ENCODE measurements around the gene ATP9B.
"Not testable (repeated sequence)": the region's sequence is repeated elsewhere in the genome, so short reads cannot be mapped to it uniquely, and the experiment has no call there.

The ATP9B gene

GRCh38 chr18:79071037-79071436, 1.8 kb downstream of the ATP9B start:
- DNase-seq: no peak

- DNase-seq: no peak
These were observed 2.5 kb downstream of the ATP9B start for GRCh38 chr18:79071503-79072210.

GRCh38 chr18:79072655-79073054, 3.5 kb downstream of the ATP9B start:
- DNase-seq: not testable (repeated sequence)

- no peak for DNase-seq
These were observed 8.0 kb downstream of the ATP9B start for GRCh38 chr18:79077181-79077580.

- not testable (repeated sequence) for DNase-seq
These were observed 9.6 kb downstream of the ATP9B start for GRCh38 chr18:79078791-79079190.

GRCh38 chr18:79092874-79093273, 23.7 kb downstream of the ATP9B start:
- no peak for DNase-seq

GRCh38 chr18:79093986-79094385, 24.8 kb downstream of the ATP9B start:
- DNase-seq: no peak

GRCh38 chr18:79095216-79095615, 26.0 kb downstream of the ATP9B start:
- DNase-seq: no peak

- DNase-seq: no peak
These were observed 31.8 kb downstream of the ATP9B start for GRCh38 chr18:79100944-79101343.

GRCh38 chr18:79102886-79103285, 33.7 kb downstream of the ATP9B start:
- DNase-seq: no peak

GRCh38 chr18:79104137-79104536, 34.9 kb downstream of the ATP9B start:
- DNase-seq: no peak

GRCh38 chr18:79105455-79105854, 36.3 kb downstream of the ATP9B start:
- no peak for DNase-seq

GRCh38 chr18:79106084-79106483, 36.9 kb downstream of the ATP9B start:
- DNase-seq: no peak

GRCh38 chr18:79107886-79108285, 38.7 kb downstream of the ATP9B start:
- no peak for DNase-seq

GRCh38 chr18:79108549-79109215, 39.5 kb downstream of the ATP9B start:
- no peak for DNase-seq

GRCh38 chr18:79111483-79111882, 42.3 kb downstream of the ATP9B start:
- DNase-seq: no peak

- no peak for DNase-seq
These were observed 48.2 kb downstream of the ATP9B start for GRCh38 chr18:79117385-79117784.

GRCh38 chr18:79117788-79118187, 48.6 kb downstream of the ATP9B start:
- no peak for DNase-seq

GRCh38 chr18:79118797-79119196, 49.6 kb downstream of the ATP9B start:
- DNase-seq: no peak

- DNase-seq: no peak
These were observed 52.7 kb downstream of the ATP9B start for GRCh38 chr18:79121746-79122474.

- DNase-seq: no peak
These were observed 54.8 kb downstream of the ATP9B start for GRCh38 chr18:79123948-79124347.

- DNase-seq: no peak
These were observed 59.9 kb downstream of the ATP9B start for GRCh38 chr18:79129120-79129519.

GRCh38 chr18:79133724-79134123, 64.5 kb downstream of the ATP9B start:
- DNase-seq: no peak

- DNase-seq: no peak
These were observed 66.7 kb downstream of the ATP9B start for GRCh38 chr18:79135924-79136323.
